HG03025 (cell line): ENCODE measurements around the gene FGFRL1.
"Not testable (repeated sequence)": the region's sequence is repeated elsewhere in the genome, so short reads cannot be mapped to it uniquely, and the experiment has no call there.

ENCODE experiments used
- ATAC-seq: cut with Tn5 transposase; IDR thresholded peaks from one replicate; pipeline ENCODE4 v1.9.1; 2021; ENCODE audit warnings: mild to moderate bottlenecking, moderate library complexity; ENCODE audit not compliant: unreplicated experiment, low FRiP score

FGFRL1 gene

DNA sequence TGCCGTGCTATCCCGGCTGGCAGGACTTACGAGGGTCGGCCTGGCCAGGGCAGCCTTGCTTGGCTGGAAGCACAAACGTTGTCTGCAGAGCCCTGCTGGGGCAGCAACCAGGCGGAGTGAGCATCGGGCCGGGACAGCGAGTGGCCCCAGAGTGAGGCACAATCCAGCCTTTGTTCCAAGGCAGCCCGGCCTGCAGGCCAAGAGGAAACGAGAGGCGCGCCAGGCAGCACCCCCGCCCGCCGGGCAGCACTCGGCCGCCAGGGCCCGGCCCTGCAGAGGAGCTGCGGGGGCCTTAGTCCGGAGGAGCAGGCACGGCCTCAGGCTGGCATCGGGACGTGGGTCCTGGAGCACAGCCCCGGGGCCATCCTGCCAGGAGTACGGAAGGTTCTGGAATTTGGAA lies 24.1 kb downstream of the FGFRL1 start:
- ATAC-seq = no peak

DNA sequence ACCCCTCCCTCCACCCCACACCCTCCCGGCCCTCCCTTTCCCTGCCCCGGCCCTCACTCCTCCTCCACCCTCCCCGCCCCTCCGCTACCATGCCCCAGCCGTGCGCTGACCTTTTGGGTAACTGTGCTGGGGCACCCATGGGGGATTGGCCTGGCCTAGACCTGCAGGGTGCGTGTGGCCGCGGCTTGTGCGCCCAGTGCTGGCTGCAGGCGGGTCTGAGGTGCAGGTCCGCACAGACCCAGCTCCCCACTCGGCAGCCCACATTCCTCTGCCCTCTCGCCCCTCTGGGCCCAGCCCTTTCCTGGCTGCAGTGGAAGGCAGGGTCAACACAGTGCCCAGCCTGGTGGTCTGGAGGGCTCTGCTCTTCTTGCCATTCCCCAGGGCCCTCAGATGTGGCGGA lies 24.7 kb downstream of the FGFRL1 start:
- no peak for ATAC-seq

DNA sequence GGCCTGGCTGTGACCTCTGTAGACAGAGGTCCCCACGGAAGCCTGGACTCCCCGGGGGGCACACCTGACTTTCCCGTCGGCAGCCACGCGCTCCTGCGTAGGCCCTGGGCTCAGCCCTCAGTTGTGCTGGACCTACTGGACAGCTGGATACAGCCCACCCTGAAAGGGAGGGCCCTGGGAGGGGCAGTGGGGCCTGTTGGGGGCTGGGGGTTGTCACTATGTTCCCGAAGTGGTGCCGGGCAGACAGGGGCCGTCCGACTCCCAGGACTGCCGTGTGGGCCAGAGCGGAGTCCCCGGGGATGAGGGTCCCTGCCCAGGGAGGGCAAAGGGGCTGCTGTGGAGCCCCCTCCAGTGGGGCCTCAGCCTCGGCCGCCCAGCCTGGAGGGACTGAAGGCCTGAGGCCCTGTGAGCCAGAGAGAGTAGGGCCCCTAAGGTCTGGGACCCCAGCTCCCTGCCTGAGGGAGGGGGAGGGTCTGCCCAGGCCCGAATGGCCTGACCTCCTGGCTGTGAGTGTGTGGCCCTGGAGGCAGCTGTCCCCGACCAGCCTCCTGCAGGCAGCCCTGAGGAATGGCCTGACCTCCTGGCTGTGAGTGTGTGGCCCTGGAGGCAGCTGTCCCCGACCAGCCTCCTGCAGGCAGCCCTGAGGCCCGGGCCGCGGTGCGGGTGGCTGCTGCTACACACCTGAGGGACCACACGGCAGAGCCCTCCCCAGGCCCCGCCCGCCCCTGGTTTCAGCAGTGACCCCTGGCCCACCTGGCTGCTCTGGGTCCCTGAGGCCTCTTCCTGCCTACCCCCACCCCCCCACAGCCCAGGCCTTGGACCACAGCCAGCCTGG lies 25.8 kb downstream of the FGFRL1 start:
- ATAC-seq = no peak

DNA sequence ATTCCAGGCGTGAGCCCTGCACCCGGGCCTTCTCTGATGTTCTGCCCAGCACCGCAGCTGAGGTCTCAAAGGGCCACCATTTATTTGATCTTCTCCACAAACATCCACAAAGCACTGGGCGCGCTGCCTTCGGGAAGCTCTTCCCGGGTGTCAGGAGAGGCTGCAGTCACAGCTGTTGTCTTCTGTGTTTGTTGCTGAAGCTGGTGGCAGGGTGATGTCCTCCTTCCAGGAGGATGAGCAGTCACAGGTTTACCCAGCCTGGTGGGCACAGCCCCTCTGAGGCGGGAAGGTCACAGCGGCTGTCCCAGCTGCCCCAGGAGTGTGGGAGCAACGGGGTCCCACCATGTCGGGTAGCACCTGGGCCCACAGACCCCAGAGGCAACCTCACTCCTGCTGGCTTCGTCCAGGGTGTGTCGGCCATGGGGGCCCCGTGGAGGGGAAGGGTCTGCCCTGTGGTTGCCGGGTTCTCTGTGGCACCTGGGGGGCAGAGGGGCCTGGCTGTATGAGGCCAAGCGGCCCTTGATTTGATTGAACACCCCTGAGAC lies 27.6 kb downstream of the FGFRL1 start:
- ATAC-seq = no peak

DNA sequence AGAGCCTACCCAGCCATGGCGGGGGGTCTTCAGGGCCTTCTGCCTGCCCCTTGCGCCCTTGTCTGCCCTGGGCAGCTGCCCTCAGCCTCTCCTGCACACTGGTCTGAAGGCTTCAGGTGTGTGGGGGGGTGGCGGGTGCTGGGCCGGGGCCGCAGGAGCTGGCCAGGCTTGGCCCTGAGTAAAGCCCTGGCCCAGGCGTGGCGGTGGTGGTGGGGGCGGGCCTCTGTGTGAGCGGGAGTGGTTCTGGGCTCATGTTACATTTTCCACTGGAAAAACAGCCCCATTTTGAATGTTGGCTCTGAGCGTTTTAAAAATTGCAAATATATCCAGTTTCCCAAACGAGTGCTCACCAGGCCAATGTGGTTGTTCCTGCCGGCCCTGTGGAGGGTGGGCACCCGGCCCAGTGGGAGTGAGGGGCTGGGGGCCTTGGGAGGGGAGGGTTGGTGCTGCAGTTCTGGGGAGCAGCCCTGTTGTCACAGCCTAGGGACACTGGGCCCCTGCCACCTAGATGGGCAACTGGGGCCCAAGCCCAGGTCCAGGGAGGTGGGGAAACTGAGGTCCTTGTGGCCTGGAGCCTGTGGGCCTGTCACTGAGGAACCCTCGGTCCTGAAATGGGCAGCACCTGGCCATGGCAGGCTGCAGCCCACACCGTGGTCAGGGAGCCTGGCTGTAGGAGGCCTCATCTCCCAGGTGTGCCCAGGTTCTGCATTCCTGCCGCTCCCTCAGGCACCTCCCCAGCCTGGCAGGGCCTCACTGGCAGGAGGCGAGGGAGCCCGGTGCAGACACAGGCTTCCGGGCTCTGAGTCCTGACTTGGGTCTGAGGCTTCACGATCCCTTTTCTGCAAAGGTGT lies 28.3 kb downstream of the FGFRL1 start:
- no peak for ATAC-seq

DNA sequence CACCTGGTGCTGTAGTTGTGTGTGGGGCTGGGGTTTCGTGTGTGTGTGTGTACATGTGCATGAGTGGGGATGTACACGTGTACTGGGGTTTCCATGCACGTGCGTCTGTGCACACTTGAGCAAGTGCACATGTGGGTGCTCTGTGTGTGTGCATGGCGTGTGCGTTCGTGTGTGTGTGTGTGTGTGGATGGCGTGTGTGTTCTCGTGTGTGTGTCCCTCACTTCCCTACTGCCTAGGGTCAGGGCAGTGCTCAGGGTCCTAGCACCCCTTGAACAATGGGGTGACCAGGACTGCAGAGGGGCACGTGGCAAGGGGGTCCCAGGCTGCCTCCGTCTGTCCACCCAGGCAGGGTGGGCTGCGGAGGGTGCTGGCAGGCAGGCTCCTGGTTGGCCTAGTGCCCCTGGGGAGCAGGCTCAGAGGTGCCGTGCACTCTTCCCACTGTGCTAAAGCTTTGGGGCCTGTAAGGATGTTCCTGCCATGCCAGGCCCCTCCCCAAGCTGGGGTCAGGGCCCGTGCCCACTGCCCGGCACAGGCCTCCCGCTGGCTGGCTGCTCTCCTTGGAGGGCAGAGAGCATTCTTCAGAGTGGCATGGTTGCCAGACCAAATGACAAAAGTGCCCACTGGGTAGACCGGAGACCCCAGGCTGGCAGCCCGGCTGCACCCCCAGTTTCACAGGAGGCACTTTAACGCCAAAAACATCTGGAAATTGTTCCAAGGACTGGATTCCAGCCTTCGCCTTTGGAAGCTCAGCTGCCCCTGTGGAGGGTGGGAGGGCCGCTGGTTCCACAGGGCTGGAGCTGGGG lies 29.1 kb downstream of the FGFRL1 start:
- ATAC-seq = no peak

DNA sequence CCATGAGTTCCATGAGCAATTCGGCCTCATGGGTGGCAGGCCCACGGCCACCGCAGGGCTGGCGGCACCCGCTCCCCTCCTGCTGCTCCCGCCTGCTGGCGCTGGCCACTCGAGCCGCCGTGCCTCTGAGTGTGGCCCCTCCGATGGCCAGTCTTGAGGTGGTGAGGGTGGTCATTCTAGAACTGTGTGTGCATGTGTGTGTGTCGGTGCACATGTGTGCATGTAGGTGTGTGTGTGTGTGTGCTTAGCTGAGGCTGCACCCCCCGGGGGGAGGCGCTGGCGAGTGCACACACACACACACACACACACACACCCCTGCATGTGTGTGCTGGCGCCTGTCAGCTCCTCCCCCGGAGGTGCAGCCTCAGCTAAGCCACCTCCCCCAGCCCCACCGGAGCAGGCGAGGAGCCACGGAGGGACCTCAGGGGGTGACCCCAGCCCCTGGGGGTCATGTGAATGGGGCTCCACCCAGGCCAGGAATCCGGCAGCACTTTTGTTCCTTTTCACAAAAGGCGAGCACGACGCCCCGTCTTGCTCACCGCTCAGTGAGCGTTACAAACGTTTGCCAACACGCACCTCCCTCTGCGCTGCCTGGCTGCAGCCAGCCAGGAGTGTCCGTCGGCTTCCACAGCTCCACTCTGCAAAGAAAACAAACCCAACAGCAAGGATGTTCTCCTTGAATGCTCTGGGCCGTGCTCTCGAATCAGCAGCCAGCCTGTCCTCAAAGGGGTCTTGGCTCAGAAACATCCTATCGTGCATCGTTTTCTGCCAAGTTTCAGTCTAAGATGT lies 29.9 kb downstream of the FGFRL1 start:
- no peak for ATAC-seq

DNA sequence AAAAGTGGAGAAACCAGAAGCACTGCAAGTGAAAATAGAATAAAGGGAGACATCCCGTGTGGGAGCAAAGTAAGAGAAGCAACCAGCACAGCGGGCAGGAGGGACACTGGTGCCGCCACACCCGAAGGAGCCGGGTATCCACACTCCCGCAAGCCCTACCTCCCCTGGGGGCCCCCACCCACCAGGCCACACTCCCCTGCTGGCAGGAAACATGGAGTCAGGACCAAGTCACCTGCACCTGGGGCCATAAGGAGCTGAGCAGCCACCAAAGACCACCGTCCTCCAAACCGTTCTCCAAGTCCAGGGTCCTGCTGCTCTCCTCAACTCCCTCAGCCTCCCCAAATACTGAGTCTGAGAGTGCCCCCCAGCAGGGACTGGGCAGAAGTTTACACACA lies 30.5 kb downstream of the FGFRL1 start:
- ATAC-seq = no peak

DNA sequence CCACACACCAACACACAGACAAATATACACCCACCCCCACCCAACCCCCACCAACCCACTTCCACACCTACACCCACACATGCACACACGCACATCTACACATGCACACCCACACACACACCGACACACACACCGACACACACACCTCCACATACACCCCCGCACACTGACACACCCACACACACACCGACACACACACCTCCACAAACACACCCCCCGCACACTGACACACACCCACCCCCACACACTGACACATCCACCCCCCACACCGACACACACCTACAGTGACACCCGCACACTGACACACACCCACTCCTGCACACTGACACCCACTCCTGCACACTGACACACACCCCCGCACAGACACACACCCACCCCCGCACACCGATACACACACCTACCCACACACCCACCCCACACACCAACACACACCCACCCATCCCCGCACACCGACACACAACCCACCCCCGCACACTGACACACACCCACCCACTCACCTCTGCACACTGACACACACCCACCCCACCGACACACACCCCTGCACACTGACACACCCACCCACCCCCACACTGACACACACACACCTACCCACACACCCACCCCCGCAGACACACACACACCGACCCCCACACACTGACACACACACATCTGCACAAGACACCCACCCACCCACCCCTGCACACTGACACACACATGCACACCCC lies 31.1 kb downstream of the FGFRL1 start:
- no peak for ATAC-seq

DNA sequence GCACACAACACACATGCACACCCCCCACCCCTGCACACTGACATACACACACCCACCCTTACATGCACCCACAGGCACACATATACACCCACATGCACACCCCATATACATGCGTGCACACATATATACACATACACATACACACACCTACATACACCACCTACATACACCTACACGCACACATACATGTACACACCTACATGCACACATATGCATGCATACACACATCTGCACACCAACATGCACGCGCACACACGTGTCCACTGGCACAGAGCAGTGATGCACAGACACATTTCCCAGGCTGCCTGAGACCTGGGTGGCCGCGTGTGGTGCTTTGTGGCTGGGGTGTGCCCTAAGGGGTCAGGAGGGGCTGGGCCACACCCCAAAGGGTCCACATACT lies 31.7 kb downstream of the FGFRL1 start:
- no peak for ATAC-seq

DNA sequence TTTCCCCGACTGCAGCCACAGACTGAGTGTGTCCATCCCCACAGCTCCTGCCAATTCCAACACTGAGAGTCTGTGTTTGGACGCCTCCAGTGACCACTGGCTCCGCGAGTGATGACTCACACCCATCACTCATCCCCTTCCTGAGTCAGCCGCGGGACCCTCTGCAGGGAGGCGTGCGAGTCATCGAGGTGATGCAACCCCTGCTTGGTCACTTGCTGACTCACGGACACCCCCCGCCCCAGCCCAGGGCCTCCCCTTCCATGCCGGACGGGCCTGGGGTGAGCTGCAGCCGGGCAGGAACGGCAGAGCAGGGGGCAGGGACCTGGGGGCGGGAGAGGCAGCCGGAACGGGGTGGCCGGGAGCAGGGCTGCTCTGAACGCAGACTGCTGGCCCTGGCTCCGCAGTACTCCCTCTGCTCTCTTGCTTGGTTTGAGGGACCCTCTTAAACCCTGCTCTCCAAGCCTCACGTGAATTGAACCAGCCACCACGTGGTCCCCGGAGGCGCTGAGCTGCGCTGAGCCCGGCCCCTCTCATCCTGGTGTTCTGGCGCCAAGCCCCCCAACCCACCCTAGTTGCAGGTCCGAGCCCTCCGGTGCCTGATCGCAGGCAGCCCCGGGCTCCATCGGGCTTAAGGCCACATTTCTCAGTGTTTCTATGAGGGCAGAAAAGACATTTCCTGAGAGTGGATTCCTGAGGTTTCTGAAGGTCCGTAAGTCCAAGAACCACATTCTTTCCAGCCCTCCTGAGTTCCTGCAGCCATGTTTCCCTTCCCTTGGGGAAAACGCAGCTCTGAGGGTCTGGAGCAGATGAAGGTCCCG lies 32.4 kb downstream of the FGFRL1 start:
- ATAC-seq = no peak

DNA sequence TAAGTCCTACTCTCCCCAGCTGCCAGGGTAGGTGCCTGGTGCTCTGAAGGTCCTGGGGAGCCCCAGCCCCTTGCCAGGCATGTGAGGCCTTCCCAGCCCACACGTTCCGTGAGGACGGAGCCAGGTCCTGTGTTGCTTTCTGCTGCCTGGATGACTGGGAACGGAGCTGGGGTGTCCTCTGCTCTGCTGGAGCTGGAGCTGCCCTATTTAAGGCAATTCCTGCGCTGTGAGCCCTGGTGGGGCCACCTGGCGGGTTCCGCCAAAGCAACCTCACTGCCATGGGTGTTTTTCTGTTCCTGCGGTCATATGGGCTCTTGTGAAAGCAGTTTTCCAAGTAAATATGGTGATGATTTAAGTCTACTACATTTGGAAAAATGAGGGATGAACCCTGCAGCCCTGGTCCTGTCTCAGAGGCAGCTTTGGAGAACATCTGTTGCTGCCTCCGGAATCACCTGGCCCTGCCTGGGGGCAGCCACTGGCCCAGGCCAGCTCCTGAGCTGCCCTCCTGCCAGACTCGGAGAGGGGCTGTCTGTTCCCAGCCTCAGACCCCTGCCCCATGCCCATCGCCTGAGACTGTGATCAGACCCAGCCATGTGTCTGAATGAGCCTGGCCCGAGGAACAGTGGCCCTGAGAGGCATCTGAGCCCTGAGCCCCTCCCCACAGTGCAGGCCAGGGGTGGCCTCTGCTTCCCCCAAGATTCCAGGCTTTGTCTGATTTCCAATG lies 33.2 kb downstream of the FGFRL1 start:
- ATAC-seq = no peak

DNA sequence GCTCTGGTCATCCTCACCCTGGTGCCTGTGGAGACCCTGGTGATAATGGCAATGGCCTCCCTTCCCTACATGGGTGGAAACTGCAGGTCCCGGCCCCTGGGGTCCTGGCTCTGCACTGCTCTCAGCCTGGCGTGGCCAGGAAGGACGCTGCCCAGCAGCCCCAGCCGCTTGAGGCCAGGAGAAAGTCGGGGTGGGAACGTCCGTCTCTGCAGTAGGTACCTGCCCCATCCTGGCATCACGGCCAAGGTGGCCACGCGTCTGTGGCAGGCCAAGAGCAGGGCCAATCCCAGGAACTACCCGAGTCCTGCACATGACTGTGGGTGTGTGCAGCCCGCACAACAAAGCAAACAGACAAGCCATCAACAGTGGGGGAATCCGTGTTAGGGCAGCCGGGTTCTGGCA lies 33.8 kb downstream of the FGFRL1 start:
- no peak for ATAC-seq

DNA sequence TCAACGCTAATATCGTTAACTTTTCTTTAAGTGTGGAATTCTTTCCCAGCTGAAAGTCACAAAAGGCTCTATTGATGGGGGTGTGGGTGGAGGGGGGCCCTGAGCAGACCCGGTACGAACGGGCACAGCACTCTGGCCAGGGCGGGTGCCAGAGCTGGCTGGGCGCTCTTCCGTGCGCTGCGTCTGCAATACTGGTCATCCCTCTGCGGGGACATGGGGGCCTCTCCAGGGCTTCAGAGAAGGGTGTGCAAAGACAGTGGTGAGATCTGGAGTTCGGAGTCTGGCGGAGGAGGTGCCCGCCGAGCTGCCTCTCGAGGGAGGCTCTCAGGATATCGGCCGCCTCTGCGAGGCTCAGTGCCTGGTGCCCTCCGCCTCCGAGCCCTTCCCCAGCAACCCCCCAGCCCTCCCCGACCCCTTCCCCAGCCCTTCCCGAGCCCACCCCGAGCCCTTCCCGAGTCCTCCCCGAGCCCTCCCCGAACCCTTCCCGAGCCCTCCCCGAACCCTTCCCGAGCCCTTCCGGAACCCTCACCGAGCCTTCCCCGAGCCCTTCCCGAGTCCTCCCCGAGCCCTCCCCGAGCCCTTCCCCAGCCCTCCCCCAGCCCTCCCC lies 34.3 kb downstream of the FGFRL1 start:
- no peak for ATAC-seq

DNA sequence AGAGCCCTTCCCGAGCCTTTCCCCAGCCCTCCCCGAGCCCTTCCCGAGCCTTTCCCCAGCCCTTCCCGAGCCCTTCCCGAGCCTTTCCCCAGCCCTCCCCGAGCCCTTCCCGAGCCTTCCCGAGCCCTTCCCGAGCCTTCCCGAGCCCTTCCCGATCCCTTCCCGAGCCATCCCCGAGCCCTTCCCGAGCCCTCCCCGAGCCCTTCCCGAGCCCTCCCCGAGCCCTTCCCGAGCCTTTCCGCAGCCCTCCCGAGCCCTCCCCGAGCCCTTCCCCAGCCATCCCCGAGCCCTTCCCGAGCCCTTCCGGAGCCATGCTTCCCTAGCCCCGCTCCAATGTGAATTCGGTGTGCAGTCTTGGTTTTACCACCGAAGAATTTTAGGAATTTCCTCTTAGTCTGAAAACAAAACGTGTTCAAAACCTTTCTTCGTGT lies 35.2 kb downstream of the FGFRL1 start:
- not testable (repeated sequence) for ATAC-seq

DNA sequence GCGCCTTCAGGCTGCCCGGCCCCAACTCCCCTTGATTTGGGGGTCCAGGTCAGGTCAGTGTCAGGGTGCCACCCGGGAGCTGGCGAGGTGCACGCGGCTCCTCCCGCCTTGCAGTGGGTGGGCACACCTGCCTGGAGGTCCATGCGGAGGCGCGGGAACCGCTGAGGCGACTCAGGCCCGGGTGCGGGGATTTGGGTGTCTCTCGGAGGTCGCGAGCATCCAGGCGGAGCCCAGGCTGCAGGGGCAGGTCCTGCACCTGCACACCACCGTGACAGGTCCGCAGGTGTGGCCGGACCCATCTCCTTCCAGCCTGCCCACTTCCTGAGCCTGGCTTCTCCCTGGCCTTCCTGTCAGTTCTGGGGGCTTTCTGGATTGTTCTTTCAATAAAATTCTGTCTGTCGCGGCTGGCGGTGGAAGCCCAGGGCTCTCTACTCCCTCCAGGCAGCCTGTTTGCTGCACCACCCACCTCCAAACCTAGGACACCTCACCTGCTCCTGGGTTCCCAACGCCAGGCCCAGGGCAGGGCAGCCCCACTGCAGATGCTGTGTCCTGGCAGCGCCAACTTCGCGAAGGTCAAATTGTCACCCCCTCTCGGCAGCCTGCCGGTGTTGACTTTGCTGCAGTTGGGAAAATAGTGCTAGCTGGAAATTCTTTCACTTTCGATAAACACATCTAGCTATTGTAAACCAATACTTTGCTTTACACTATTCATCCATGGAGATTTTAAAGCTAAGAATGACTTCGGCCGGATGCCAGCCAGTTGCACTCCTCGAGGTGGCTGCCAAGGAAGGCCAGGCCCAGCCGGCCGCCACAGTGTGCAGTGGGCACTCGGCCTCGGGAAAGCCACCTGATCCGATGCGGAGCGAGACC lies 35.9 kb downstream of the FGFRL1 start:
- no peak for ATAC-seq
